Osteoblast (primary cell): Measurements from ENCODE around the gene INCA1. TPM values are rescaled to one million over a fixed set of nuclear protein-coding genes. Genes with fewer than 3 reads are reported as not detected.

Experiments
- DNase-seq: peaks from one replicate; pipeline ENCODE4 v3.0.0; 2011; ENCODE audit warnings: low spot score, mixed read lengths; ENCODE audit not compliant: insufficient read length; ENCODE audit errors: missing footprints
- H2AFZ ChIP-seq: 2 replicates; pipeline ENCODE4 v1.6.0; 2011; ENCODE audit warnings: mild to moderate bottlenecking, low read length
- H3K27ac ChIP-seq: 2 replicates; pipeline ENCODE4 v1.5.1; 2011; ENCODE audit warnings: mild to moderate bottlenecking, low read depth, low read length, moderate library complexity
- H3K27me3 ChIP-seq: 2 replicates; pipeline ENCODE4 v1.6.0; 2012; ENCODE audit warnings: mild to moderate bottlenecking, control low read depth, inconsistent platforms, low read length, moderate library complexity; ENCODE audit not compliant: insufficient read depth
- H3K36me3 ChIP-seq: 2 replicates; pipeline ENCODE4 v1.5.1; 2011; ENCODE audit warnings: mild to moderate bottlenecking, low read length, control low read depth, moderate library complexity; ENCODE audit not compliant: insufficient read depth
- H3K4me1 ChIP-seq: 2 replicates; pipeline ENCODE4 v1.5.1; 2011; ENCODE audit warnings: mild to moderate bottlenecking, low read length, control low read depth, moderate library complexity; ENCODE audit not compliant: insufficient read depth
- H3K4me2 ChIP-seq: 2 replicates; pipeline ENCODE4 v1.6.0; 2011; ENCODE audit warnings: mild to moderate bottlenecking, low read length; ENCODE audit not compliant: insufficient read depth
- H3K4me3 ChIP-seq: fragments of 200-600 bp; sonication (generic); 3 replicates; pipeline ENCODE4 v1.5.1; 2012; ENCODE audit warnings: mild to moderate bottlenecking, low read length, inconsistent platforms; ENCODE audit not compliant: insufficient read depth
- H3K79me2 ChIP-seq: 2 replicates; pipeline ENCODE4 v1.6.0; 2012; ENCODE audit warnings: mild to moderate bottlenecking, low read length, control low read depth, inconsistent platforms; ENCODE audit not compliant: insufficient read depth
- H3K9me3 ChIP-seq: 2 replicates; pipeline ENCODE4 v1.5.1; 2011; ENCODE audit warnings: low read depth, low read length, control low read depth
- H4K20me1 ChIP-seq: 2 replicates; pipeline ENCODE4 v1.6.0; 2012; ENCODE audit warnings: mild to moderate bottlenecking, low read length, control low read depth; ENCODE audit not compliant: insufficient read depth
- CTCF ChIP-seq: IDR thresholded peaks from 2 replicates; pipeline ENCODE4 v1.5.1; 2011; ENCODE audit warnings: mild to moderate bottlenecking, low read depth, low read length, moderate library complexity; ENCODE audit errors: extremely low read depth
- total RNA-seq: library from RNA; depleted of rRNA; stranded (reverse); fragments of >200 nt; gene quantifications from 2 replicates; pipeline ENCODE4 v1.2.3, GENCODE V29; 2012

INCA1 gene
- total RNA-seq, 1 donor, result 0.36 TPM

DNA sequence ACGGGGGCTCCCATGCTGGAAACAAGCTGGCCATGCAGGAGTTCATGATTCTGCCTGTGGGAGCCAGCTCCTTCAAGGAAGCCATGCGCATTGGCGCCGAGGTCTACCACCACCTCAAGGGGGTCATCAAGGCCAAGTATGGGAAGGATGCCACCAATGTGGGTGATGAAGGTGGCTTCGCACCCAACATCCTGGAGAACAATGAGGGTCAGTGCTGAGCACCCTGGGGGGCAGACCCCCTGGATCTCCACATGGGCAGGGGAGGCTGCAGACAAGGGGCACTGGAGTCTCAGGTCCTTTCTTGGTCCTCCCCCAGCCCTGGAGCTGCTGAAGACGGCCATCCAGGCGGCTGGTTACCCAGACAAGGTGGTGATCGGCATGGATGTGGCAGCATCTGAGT, 42.2 kb downstream of the INCA1 start:
- no peaks in the 10 kb centered on the region for H3K9me3 ChIP-seq
- no peak overlapping the region for H3K27ac ChIP-seq
- peaks cover 26% of the 10 kb centered on the region for H3K4me1 ChIP-seq
- H3K4me3 ChIP-seq, result no peak overlapping the region
- H2AFZ ChIP-seq, result no peak overlapping the region
- H3K27me3 ChIP-seq, result no peaks in the 10 kb centered on the region
- no peaks in the 10 kb centered on the region for H3K79me2 ChIP-seq
- DNase-seq, result no peak
- TF ChIP-seq CTCF, result no peak
- peaks cover 11% of the 10 kb centered on the region for H3K36me3 ChIP-seq
- H4K20me1 ChIP-seq, result no peaks in the 10 kb centered on the region
- H3K4me2 ChIP-seq, result no peak overlapping the region

DNA sequence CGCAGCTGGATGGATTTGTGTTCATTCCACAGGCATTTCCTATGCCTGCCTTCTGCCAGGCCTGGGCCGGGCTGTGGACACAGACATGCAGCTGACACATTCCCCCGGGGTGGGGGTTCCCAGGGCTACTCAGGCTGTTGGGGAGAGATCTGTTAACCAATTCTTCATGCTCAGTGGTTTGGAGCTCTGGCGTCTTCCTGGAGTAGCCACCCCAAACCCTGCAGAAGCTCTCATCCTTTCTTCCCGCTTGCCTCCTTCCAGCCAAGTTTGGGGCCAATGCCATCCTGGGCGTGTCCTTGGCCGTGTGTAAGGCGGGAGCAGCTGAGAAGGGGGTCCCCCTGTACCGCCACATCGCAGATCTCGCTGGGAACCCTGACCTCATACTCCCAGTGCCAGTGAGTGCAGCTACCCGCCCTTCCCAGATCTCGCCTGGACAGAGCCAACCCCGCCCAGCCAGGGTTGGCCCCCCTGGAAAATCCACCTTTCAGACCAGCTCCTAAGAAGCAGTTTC, 43.8 kb downstream of the INCA1 start:
- Histone ChIP-seq H3K79me2 (no peaks in the 10 kb centered on the region), H4K20me1 (no peaks in the 10 kb centered on the region), H2AFZ (peak overlapping the region; percentile 82), H3K4me2 (peak overlapping the region; percentile 73), H3K36me3 (no peaks in the 10 kb centered on the region), H3K27me3 (no peaks in the 10 kb centered on the region), H3K27ac (peak overlapping the region; percentile 82), H3K4me1 (peaks cover 28% of the 10 kb centered on the region), H3K9me3 (no peaks in the 10 kb centered on the region), H3K4me3 (peak overlapping the region; percentile 56)
- no peak for TF ChIP-seq CTCF
- DNase-seq, result peak; percentile 99

DNA sequence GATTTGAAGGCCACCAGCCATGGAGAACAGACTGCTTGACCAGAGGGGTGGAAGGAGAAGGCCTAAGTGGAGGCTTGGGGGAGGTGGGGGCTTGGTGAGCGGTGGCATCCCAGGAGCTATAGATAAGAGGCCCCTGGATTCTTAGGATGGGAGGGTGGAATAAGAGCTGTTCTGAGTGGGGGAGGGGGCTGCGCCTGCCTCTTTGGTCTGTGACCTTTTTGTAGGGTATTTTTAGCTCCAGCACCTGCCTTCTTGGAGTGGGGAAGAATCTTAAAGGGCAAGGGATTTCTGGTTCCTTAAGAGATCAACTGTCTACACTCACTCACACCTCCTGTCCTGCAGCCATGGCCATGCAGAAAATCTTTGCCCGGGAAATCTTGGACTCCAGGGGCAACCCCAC, 45.8 kb downstream of the INCA1 start:
- peak; percentile 43 for DNase-seq
- H3K27ac ChIP-seq, result no peak overlapping the region
- H3K36me3 ChIP-seq, result peaks cover 5% of the 10 kb centered on the region
- TF ChIP-seq CTCF, result no peak
- no peak overlapping the region for H3K4me3 ChIP-seq
- H3K27me3 ChIP-seq, result no peaks in the 10 kb centered on the region
- H3K4me1 ChIP-seq, result peaks cover 34% of the 10 kb centered on the region
- no peak overlapping the region for H3K4me2 ChIP-seq
- no peak overlapping the region for H2AFZ ChIP-seq
- no peaks in the 10 kb centered on the region for H3K9me3 ChIP-seq
- H4K20me1 ChIP-seq, result peaks cover 14% of the 10 kb centered on the region
- peaks cover 18% of the 10 kb centered on the region for H3K79me2 ChIP-seq

DNA sequence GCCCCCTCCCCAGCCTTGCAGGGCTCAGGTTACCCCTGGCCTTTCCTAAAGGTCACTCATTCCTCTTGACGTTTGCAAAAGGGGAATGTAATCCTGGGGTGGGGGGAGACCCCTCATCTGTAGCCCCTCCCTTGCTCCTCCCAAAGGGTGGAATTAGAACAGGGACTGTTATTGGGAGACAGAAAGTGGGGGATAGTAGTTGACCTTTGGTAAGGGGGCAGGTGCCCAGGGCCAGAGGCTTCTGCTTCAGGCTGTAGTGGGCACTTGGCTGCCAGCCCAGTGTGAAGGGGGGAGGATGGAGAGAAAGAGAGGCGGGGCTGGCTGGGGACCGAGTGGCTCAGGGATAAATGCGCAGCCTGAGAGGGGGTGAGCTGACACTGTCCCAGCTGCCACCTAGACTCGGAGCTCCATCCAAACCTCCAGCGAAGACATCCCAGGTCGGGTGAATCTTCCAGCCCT, 46.5 kb downstream of the INCA1 start, which contains the start of gene ENO3:
Gene ENO3 (plus strand): TSS at position 374 of the 459 bp plus-strand sequence. CDS start 711 bp downstream, outside the sequence.
- Histone ChIP-seq H2AFZ (peak within 1 kb of the TSS; percentile 68), H3K27ac (peak within 1 kb of the TSS; percentile 17), H4K20me1 (peaks cover 21% of the 10 kb centered on the region), H3K79me2 (peaks cover 25% of the 10 kb centered on the region), H3K4me3 (peak within 1 kb of the TSS; percentile 96), H3K9me3 (no peaks in the 10 kb centered on the region), H3K4me2 (peak within 1 kb of the TSS; percentile 68), H3K27me3 (no peaks in the 10 kb centered on the region), H3K4me1 (peaks cover 41% of the 10 kb centered on the region), H3K36me3 (peaks cover 12% of the 10 kb centered on the region)
- no peak for TF ChIP-seq CTCF
- peak; percentile 58 for DNase-seq
